TTC549 (cell line): ENCODE measurements around the gene HOXA4.

ENCODE experiments used
- FAIRE-seq: peaks from 2 replicates; lab custom pipeline; 2012; peaks lifted over from hg19 to GRCh38; lab: Jason Lieb, UNC

The HOXA4 gene

GRCh38 chr7:27157702-27158431 lies 27.3 kb upstream of the HOXA4 start:
- no peak for FAIRE-seq

GRCh38 chr7:27156916-27157701 lies 26.6 kb upstream of the HOXA4 start:
- FAIRE-seq, result no peak

GRCh38 chr7:27156508-27156898 lies 25.9 kb upstream of the HOXA4 start, which contains the start of gene HOXA7:
TSS of gene HOXA7 (minus strand) at chr7:27156675. CDS start at chr7:27156545, 130 bp downstream.
- FAIRE-seq, result no peak

- FAIRE-seq, result no peak
Observed at GRCh38 chr7:27155816-27156507, 25.4 kb upstream of the HOXA4 start.

- FAIRE-seq, result no peak
Observed at GRCh38 chr7:27154901-27155815, 24.6 kb upstream of the HOXA4 start.

- FAIRE-seq, result no peak
Observed at GRCh38 chr7:27154369-27154768, 23.8 kb upstream of the HOXA4 start.

GRCh38 chr7:27153526-27153925 lies 23.0 kb upstream of the HOXA4 start:
- no peak for FAIRE-seq

DNA sequence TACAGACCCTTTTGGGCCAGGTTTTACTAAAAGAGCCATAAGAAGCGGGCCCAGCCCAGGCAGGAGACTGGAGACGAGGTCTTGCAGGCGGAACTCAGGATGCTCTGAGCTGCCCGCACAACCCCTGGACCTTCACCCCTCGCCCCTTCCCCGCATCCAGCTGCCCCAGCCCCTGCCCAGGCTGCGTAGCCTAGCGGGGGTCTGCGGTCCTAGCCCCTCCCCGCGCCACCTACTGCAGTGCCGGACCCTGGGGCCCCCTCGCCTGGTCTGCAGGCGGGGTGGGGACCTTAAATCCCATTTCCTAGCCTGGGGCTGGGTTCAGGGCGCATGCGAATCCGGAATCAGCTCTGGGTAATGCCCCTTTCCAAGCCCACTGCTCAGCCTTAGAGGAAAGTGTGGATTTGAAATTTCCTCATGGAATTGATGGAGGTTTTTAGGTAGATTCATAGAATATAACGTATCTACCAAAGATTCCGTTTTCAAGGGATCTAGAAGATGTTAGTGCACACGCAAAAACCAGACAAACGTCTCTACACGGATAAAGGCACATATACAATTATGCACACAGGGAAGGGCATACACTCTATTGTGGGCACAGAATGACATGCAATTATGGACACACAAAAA lies 22.4 kb upstream of the HOXA4 start:
- no peak for FAIRE-seq

DNA sequence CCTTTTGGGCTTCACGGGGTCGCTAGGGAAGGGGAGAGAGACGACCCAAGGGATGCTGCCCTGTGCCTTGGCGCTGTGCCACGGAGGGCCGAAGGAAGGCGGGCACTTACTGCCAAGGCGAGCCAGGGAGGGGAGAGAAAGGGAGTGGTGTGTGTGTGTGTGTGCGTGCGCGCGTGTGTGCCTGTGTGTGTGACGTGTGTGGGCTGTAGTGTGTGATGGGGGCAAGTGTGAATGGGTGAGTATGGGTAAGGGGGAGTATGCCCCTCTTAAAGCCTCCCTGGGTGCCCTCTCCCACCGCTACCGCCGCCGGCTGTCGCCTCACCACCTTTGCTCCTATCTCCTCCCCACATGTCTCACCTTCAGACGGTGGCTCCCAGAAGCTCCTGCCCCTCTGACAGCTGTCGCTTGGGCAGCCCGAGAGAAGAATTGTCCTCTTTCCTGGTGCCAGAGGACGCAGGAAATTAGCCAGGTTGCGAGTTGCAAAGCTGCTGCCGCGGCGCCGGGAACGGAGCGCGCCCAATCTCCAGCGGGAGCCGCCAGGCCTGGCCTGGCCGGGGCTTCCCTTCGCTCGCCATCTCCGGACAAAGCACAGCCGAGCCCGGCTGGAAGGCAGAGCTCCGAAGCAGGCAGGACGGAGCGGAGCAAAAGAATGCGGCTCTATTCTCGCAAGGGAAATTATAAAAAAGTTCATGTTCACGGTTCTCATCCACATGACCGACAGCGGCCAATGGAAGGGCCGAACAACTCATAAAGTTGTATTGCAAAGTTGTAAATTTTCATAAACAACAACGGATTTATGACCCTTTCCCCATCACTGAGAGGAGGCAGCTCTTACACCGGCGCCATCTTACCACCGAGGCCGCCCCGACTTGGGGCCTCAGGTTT lies 21.6 kb upstream of the HOXA4 start, which contains the start of gene HOXA3:
Gene HOXA3 (minus strand): TSS at position 653 of the 885 bp plus-strand sequence. CDS start 41,943 bp downstream, outside the sequence.
- no peak for FAIRE-seq

- FAIRE-seq, result no peak
Observed at GRCh38 chr7:27151341-27151930, 20.9 kb upstream of the HOXA4 start.

DNA sequence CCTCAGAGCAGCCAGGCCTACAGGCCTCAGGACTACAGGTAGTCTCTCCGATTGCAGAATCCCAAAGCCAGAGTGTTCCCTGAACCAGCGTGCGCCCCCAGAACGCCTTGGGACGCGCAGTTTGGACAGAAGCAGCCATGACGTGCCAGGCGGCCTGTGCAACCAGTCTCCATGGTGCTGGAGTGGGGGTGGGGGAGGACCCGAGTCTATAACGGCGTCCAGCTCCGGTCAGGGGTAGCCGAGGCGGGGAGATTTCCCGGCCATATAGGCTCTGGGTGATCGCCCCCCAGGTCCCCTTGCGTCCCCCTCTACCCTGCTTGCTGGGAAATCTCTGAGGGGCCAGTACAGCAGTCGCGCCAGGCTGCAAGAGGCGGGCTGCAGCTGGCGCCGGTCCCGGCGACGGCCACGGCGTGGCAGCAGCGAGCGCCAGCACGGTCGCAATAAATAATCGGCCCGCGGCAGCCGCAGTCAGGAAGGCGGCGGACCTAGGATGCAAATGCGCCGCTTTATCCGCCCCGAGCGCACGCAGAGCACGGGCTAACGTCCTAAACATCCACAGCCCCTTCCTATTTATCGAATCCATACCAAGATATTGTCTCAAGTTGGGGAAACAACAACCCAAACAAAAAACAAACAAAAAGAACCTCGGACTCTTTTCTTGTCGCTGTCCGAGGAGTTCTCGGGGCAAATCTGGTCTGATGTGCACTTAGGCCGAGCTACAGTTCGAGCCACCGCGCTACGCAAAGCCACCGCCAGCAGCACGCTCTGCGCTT lies 20.2 kb upstream of the HOXA4 start:
- no peak for FAIRE-seq

DNA sequence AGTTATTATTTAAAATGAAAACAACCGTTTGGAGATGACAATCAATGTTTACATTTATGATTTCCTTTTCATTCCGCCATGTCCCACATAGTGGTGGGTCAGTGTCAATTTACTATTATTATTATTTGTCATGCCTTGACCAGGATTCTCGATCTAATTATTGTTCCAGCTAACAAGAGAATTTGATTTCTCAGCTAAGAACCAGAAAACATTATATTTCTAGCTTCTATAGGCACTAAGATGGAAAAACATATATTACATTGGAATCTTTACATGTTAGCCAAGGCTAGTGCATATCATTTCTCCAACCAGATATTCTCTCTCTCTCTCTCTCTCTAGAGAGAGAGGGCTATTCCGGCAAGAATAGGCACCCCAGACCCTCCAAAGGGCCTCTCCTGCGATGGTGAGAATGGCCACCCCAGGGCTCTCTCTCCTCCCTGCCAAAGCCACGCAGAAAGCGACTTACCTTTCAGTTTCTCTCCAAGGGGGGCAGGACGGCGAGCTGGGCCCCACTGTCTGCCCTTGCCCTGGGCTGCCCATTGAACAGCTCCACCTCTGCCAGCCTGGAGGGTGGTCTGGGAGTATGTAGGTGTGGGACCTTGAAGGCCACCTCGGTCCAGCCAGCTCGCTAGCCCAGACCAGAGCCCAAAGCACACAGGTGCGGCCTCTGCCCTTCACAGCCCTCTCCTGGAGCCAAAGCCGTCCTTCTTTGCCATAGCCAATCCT lies 19.4 kb upstream of the HOXA4 start:
- no peak for FAIRE-seq

- no peak for FAIRE-seq
Observed at GRCh38 chr7:27148756-27149641, 18.4 kb upstream of the HOXA4 start.

GRCh38 chr7:27148031-27148755 lies 17.6 kb upstream of the HOXA4 start:
- no peak for FAIRE-seq

- FAIRE-seq, result no peak
Observed at GRCh38 chr7:27147199-27148030, 16.9 kb upstream of the HOXA4 start, which contains the start of gene HOXA6. TSS of gene HOXA6 (minus strand) at chr7:27147774. CDS start at chr7:27147749, 25 bp downstream.
